ENCODE measurements around the gene LILRA2. TPM values are rescaled to one million over a fixed set of nuclear protein-coding genes. Genes with fewer than 3 reads are reported as not detected.

The LILRA2 gene
- total and polyA plus RNA-seq, 2 of the 13 experiments (the other 11 are each of a cell fraction or from before 2014, with no cell fraction given) = 0.53 TPM; not detected in 1

DNA sequence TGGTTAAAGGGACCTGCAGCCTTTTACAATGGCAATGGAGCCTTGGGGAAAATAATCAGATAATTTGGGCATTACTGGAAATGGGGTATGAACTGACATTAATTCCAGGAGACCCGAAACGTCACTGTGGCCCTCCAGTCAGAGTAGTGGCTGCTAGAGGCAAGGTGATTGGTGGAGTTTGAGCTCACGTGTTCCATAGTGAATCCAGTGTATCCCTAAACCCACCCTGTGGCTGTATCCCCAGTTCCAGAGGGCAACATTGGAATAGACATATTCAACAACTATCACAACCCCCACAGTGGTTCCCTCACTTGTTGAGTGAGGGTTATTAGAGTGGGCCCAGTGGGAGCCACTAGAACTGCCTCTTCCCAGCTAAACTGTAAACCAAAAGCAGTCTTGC, 3.3 kb upstream of the LILRA2 start:
- H3K4me1 ChIP-seq (ENCODE audit: insufficient read depth, low read length) = no peaks in the 10 kb centered on the region
- 3% methylated on average over 3 of the region's 3 CpGs for WGBS (ENCODE audit: low lambda C conversion rate)
- in situ Hi-C loops (cut with HindIII; ENCODE audit: extremely low pct_ligation_motif_present, low pct_unique_long_range_greater_than_20kb) = no loop called here
- H3K9me3 ChIP-seq (ENCODE audit: low read length) = no peaks in the 10 kb centered on the region
- H2AFZ ChIP-seq (ENCODE audit: low read length) = no peak overlapping the region
- ChIA-PET CTCF (ENCODE audit: low intra/inter-chr PET ratio, low total read pairs) (no interaction called here), POLR2A (no interaction called here)
- H3K9ac ChIP-seq (ENCODE audit: insufficient read depth, low read depth, low read length) = no peak overlapping the region
- H4K20me1 ChIP-seq (ENCODE audit: insufficient read depth, low read length) = no peaks in the 10 kb centered on the region
- H3K79me2 ChIP-seq (ENCODE audit: insufficient read depth, low read length) = no peaks in the 10 kb centered on the region
- no peak overlapping the region for H3K4me3 ChIP-seq (replicated peaks in 1 of 3; ENCODE audit: insufficient read depth in 1 of 3, low read depth in 2 of 3, low read length in 3 of 3)
- BruUV-seq (replicated peaks) = no TSS peak
- H3K4me2 ChIP-seq (ENCODE audit: low read depth, low read length) = no peak overlapping the region
- intact Hi-C loops (cut with micrococcal nuclease; ENCODE audit: unreplicated experiment) = no loop called here
- H3K27ac ChIP-seq (ENCODE audit: extremely low read length, insufficient read depth, low read length) = no peak overlapping the region
- DNase-seq (ENCODE audit: low spot score) (no peak), FAIRE-seq (no peak), ATAC-seq (no peak)
- H3K27me3 ChIP-seq (ENCODE audit: control insufficient read depth in 1 of 2, insufficient read depth in 2 of 2, low read length in 2 of 2) = peaks cover 0 to 1% of the 10 kb centered on the region in 2 experiments; a peak in 2 of 5 replicates
- H3K36me3 ChIP-seq (replicated peaks in 1 of 2; ENCODE audit: control insufficient read depth in 1 of 2, insufficient read depth in 2 of 2, low read length in 2 of 2) = no peaks in the 10 kb centered on the region
- TF ChIP-seq, protein P1, sequence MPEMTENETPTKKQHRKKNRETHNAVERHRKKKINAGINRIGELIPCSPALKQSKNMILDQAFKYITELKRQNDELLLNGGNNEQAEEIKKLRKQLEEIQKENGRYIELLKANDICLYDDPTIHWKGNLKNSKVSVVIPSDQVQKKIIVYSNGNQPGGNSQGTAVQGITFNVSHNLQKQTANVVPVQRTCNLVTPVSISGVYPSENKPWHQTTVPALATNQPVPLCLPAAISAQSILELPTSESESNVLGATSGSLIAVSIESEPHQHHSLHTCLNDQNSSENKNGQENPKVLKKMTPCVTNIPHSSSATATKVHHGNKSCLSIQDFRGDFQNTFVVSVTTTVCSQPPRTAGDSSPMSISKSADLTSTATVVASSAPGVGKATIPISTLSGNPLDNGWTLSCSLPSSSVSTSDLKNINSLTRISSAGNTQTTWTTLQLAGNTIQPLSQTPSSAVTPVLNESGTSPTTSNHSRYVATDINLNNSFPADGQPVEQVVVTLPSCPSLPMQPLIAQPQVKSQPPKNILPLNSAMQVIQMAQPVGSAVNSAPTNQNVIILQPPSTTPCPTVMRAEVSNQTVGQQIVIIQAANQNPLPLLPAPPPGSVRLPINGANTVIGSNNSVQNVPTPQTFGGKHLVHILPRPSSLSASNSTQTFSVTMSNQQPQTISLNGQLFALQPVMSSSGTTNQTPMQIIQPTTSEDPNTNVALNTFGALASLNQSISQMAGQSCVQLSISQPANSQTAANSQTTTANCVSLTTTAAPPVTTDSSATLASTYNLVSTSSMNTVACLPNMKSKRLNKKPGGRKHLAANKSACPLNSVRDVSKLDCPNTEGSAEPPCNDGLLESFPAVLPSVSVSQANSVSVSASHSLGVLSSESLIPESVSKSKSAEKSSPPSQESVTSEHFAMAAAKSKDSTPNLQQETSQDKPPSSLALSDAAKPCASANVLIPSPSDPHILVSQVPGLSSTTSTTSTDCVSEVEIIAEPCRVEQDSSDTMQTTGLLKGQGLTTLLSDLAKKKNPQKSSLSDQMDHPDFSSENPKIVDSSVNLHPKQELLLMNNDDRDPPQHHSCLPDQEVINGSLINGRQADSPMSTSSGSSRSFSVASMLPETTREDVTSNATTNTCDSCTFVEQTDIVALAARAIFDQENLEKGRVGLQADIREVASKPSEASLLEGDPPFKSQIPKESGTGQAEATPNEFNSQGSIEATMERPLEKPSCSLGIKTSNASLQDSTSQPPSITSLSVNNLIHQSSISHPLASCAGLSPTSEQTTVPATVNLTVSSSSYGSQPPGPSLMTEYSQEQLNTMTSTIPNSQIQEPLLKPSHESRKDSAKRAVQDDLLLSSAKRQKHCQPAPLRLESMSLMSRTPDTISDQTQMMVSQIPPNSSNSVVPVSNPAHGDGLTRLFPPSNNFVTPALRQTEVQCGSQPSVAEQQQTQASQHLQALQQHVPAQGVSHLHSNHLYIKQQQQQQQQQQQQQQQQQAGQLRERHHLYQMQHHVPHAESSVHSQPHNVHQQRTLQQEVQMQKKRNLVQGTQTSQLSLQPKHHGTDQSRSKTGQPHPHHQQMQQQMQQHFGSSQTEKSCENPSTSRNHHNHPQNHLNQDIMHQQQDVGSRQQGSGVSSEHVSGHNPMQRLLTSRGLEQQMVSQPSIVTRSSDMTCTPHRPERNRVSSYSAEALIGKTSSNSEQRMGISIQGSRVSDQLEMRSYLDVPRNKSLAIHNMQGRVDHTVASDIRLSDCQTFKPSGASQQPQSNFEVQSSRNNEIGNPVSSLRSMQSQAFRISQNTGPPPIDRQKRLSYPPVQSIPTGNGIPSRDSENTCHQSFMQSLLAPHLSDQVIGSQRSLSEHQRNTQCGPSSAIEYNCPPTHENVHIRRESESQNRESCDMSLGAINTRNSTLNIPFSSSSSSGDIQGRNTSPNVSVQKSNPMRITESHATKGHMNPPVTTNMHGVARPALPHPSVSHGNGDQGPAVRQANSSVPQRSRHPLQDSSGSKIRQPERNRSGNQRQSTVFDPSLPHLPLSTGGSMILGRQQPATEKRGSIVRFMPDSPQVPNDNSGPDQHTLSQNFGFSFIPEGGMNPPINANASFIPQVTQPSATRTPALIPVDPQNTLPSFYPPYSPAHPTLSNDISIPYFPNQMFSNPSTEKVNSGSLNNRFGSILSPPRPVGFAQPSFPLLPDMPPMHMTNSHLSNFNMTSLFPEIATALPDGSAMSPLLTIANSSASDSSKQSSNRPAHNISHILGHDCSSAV (CRISPR knock-in tag; IDR thresholded peaks at IDR 0.05; ENCODE audit: borderline replicate concordance) = no peak
- TF ChIP-seq RXRB (CRISPR knock-in tag; IDR thresholded peaks at IDR 0.05; ENCODE audit: borderline replicate concordance) (no peak), SMAD1 (CRISPR knock-in tag; IDR thresholded peaks at IDR 0.05; ENCODE audit: borderline replicate concordance, low read depth) (no peak), ZNF354B (CRISPR knock-in tag; IDR thresholded peaks at IDR 0.05) (no peak), ZNF468 (CRISPR knock-in tag; IDR thresholded peaks at IDR 0.05) (no peak), ZNF576 (CRISPR knock-in tag; IDR thresholded peaks at IDR 0.05) (no peak), ZBTB39 (CRISPR knock-in tag; IDR thresholded peaks at IDR 0.05) (no peak), ZC3H4 (CRISPR knock-in tag; IDR thresholded peaks at IDR 0.05; ENCODE audit: borderline replicate concordance) (no peak), ZNF3 (CRISPR knock-in tag; IDR thresholded peaks at IDR 0.05) (no peak), NR2F2 (IDR thresholded peaks at IDR 0.05; ENCODE audit: borderline replicate concordance, low read depth) (no peak), ZNF644 (CRISPR knock-in tag; IDR thresholded peaks at IDR 0.05; ENCODE audit: low read depth) (no peak), JUND (CRISPR knock-in tag; IDR thresholded peaks at IDR 0.05) (no peak), U2AF1 (optimal IDR thresholded peaks at IDR 0.05; ENCODE audit: low read depth, low read length) (no peak), HDAC2 (CRISPR knock-in tag; IDR thresholded peaks at IDR 0.05) (no peak), ZNF251 (CRISPR knock-in tag; IDR thresholded peaks at IDR 0.05) (no peak)
